Neural cell (in vitro differentiated cells): Measurements from ENCODE around the gene MTG1. TPM values are rescaled to one million over a fixed set of nuclear protein-coding genes. Genes with fewer than 3 reads are reported as not detected.

Experiments
- H2AFZ ChIP-seq: fragments of 200-600, 300-800 bp; sonication (generic), shearing (Covaris generic); 2 replicates; pipeline ENCODE4 v1.6.0; 2014; ENCODE audit warnings: low read depth, mild to moderate bottlenecking, antibody characterized with exemption, low read length, moderate library complexity
- H3F3A ChIP-seq: fragments of 200-600 bp; shearing (Covaris generic); 2 replicates; pipeline ENCODE4 v1.6.1; 2016; ENCODE audit warnings: mild to moderate bottlenecking, moderate library complexity, mixed read lengths, antibody characterized with exemption, low read length; ENCODE audit not compliant: insufficient read depth, poor library complexity, severe bottlenecking
- H3K27ac ChIP-seq: fragments of 200-600, 300-800 bp; sonication (generic), shearing (Covaris generic); 2 replicates; pipeline ENCODE4 v1.5.1; 2014; ENCODE audit warnings: mild to moderate bottlenecking, low read length, moderate library complexity
- H3K27me3 ChIP-seq: fragments of 300-800, 200-600 bp; sonication (generic), shearing (Covaris generic); 2 replicates; pipeline ENCODE4 v1.6.0; 2014; ENCODE audit warnings: mild to moderate bottlenecking, low read depth, low read length, moderate library complexity; ENCODE audit not compliant: insufficient read depth
- H3K36me3 ChIP-seq: fragments of 300-800, 200-600 bp; sonication (generic), shearing (Covaris generic); 2 replicates; pipeline ENCODE4 v1.5.1; 2014; ENCODE audit warnings: mild to moderate bottlenecking, antibody characterized with exemption, low read length, moderate library complexity; ENCODE audit not compliant: insufficient read depth
- H3K4me2 ChIP-seq: fragments of 300-800, 200-600 bp; sonication (generic), shearing (Covaris generic); 2 replicates; pipeline ENCODE4 v1.6.0; 2014; ENCODE audit warnings: mild to moderate bottlenecking, low read length
- H3K4me3 ChIP-seq: fragments of 300-800, 200-600 bp; sonication (generic), shearing (Covaris generic); 2 replicates; pipeline ENCODE4 v1.5.1; 2014; ENCODE audit warnings: mild to moderate bottlenecking, low read length, moderate library complexity
- H3K79me2 ChIP-seq: fragments of 200-600 bp; shearing (Covaris generic); replicated peaks from 2 replicates; pipeline ENCODE4 v1.6.0; 2014; ENCODE audit warnings: mild to moderate bottlenecking, low read length, moderate library complexity; ENCODE audit not compliant: insufficient read depth
- H3K9ac ChIP-seq: fragments of 300-800, 200-600 bp; sonication (generic), shearing (Covaris generic); 2 replicates; pipeline ENCODE4 v1.6.1; 2016; ENCODE audit warnings: mild to moderate bottlenecking, low read length, mixed read lengths
- H3K9me2 ChIP-seq: fragments of 200-600 bp; shearing (Covaris generic); 2 replicates; pipeline ENCODE4 v1.6.1; 2016; ENCODE audit warnings: mild to moderate bottlenecking, low read length, mixed read lengths; ENCODE audit not compliant: insufficient read depth
- H3K9me3 ChIP-seq: fragments of 200-600, 300-800 bp; sonication (generic), shearing (Covaris generic); 2 replicates; pipeline ENCODE4 v1.6.1; 2016; ENCODE audit warnings: mild to moderate bottlenecking, mixed run types, low read length, moderate library complexity, mixed read lengths
- H4K20me1 ChIP-seq: fragments of 200-600 bp; shearing (Covaris generic); 2 replicates; pipeline ENCODE4 v1.6.1; 2016; ENCODE audit warnings: mild to moderate bottlenecking, mixed run types; ENCODE audit not compliant: insufficient read depth
- EP300 ChIP-seq: fragments of 450-650 bp; conservative IDR thresholded peaks from 2 replicates; pipeline ENCODE4 v1.6.1; 2014; ENCODE audit warnings: antibody characterized with exemption, mild to moderate bottlenecking, moderate library complexity; ENCODE audit not compliant: poor library complexity, severe bottlenecking
- EZH2 ChIP-seq: fragments of 200-600, 300-800 bp; shearing (Covaris generic), sonication (generic); IDR thresholded peaks from 2 replicates; pipeline ENCODE4 v1.6.1; 2014; ENCODE audit warnings: antibody characterized with exemption, low read length, borderline replicate concordance, mild to moderate bottlenecking; ENCODE audit not compliant: insufficient read depth, poor library complexity, severe bottlenecking
- MXI1 ChIP-seq: fragments of 450-650 bp; conservative IDR thresholded peaks from 2 replicates; pipeline ENCODE4 v1.6.1; 2014; ENCODE audit warnings: antibody characterized with exemption, mild to moderate bottlenecking; ENCODE audit not compliant: poor library complexity, severe bottlenecking
- POLR2AphosphoS5 ChIP-seq: IDR thresholded peaks from 2 replicates; pipeline ENCODE4 v1.6.1; 2012
- RAD21 ChIP-seq: fragments of 450-650 bp; conservative IDR thresholded peaks from 2 replicates; pipeline ENCODE4 v1.6.1; 2014; ENCODE audit warnings: antibody characterized with exemption, mild to moderate bottlenecking, moderate library complexity
- SMC3 ChIP-seq: fragments of 450-650 bp; conservative IDR thresholded peaks from 2 replicates; pipeline ENCODE4 v1.6.1; 2014; ENCODE audit warnings: antibody characterized with exemption, mild to moderate bottlenecking, moderate library complexity; ENCODE audit not compliant: poor library complexity
- TAF1 ChIP-seq: IDR thresholded peaks from 2 replicates; pipeline ENCODE4 v1.6.1; 2012; ENCODE audit warnings: low read depth
- polyA plus RNA-seq: library from polyadenylated mRNA; depleted of rRNA; stranded (reverse); fragments of >200 nt; gene quantifications from 2 replicates; pipeline ENCODE4 v1.2.3, GENCODE V29; 2014
- TF ChIP-seq, protein P1 (sequence below): fragments of 450-650 bp; IDR thresholded peaks from 2 replicates; pipeline ENCODE4 v1.5.1; 2014; ENCODE audit warnings: antibody characterized with exemption, mild to moderate bottlenecking, moderate library complexity; ENCODE audit not compliant: poor library complexity, severe bottlenecking
- TF ChIP-seq, protein P2 (sequence below): IDR thresholded peaks from 2 replicates; pipeline ENCODE4 v1.6.1; 2012; ENCODE audit warnings: borderline replicate concordance

Gene MTG1
- polyA plus RNA-seq, 1 donor from 2014 or later, result 52.3 TPM

DNA sequence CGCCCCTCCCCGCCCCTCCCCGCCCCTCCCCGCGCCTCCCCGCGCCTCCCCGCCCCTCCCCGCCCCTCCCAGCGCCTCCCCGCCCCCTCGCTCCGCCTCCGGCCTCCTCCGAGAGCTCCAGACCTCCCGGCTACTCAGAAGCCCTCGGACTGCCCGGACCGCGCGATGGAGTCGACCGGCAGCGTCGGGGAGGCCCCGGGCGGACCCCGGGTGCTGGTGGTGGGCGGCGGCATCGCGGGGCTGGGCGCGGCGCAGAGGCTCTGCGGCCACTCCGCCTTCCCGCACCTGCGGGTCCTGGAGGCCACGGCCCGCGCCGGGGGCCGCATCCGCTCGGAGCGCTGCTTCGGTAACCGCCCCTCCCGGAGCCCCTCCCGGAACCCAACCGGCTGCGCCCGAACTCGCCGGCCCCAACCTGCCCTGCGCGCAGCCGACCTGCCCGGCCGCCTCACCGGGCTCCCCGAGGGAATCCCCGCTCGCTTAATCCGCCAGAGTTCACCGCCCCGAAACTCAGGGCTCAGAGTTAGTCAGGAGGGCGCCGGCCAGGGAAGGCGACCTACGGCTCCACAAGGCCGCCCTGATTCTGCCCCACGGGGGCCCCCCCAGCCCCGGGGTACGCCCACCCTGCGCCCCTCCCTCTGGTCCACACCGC lies 14.7 kb upstream of the MTG1 start, which contains the start of gene PAOX:
TSS of gene PAOX (plus strand) at position 111 of the 649 bp plus-strand sequence. CDS start at position 166, 55 bp downstream.
- peak within 1 kb of the TSS; percentile 58 for H3K4me2 ChIP-seq
- no peaks in the 10 kb centered on the region for H3K36me3 ChIP-seq
- no peaks in the 10 kb centered on the region for H3F3A ChIP-seq
- peak within 1 kb of the TSS; percentile 45 for H2AFZ ChIP-seq
- H3K9ac ChIP-seq, result peak within 1 kb of the TSS; percentile 62
- no peak within 1 kb of the TSS for H3K27ac ChIP-seq
- peak within 1 kb of the TSS; percentile 92 for H3K4me3 ChIP-seq
- H3K27me3 ChIP-seq, result peaks cover 9% of the 10 kb centered on the region
- no peaks in the 10 kb centered on the region for H3K79me2 ChIP-seq
- H3K9me3 ChIP-seq, result no peaks in the 10 kb centered on the region
- H4K20me1 ChIP-seq, result no peaks in the 10 kb centered on the region
- no peak for TF ChIP-seq EP300
- TF ChIP-seq SMC3, result no peak
- TF ChIP-seq RAD21, result no peak
- TF ChIP-seq, protein P1, sequence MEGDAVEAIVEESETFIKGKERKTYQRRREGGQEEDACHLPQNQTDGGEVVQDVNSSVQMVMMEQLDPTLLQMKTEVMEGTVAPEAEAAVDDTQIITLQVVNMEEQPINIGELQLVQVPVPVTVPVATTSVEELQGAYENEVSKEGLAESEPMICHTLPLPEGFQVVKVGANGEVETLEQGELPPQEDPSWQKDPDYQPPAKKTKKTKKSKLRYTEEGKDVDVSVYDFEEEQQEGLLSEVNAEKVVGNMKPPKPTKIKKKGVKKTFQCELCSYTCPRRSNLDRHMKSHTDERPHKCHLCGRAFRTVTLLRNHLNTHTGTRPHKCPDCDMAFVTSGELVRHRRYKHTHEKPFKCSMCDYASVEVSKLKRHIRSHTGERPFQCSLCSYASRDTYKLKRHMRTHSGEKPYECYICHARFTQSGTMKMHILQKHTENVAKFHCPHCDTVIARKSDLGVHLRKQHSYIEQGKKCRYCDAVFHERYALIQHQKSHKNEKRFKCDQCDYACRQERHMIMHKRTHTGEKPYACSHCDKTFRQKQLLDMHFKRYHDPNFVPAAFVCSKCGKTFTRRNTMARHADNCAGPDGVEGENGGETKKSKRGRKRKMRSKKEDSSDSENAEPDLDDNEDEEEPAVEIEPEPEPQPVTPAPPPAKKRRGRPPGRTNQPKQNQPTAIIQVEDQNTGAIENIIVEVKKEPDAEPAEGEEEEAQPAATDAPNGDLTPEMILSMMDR, result no peak
- no peak for TF ChIP-seq MXI1
- no peak for TF ChIP-seq EZH2
- TF ChIP-seq, protein P2, sequence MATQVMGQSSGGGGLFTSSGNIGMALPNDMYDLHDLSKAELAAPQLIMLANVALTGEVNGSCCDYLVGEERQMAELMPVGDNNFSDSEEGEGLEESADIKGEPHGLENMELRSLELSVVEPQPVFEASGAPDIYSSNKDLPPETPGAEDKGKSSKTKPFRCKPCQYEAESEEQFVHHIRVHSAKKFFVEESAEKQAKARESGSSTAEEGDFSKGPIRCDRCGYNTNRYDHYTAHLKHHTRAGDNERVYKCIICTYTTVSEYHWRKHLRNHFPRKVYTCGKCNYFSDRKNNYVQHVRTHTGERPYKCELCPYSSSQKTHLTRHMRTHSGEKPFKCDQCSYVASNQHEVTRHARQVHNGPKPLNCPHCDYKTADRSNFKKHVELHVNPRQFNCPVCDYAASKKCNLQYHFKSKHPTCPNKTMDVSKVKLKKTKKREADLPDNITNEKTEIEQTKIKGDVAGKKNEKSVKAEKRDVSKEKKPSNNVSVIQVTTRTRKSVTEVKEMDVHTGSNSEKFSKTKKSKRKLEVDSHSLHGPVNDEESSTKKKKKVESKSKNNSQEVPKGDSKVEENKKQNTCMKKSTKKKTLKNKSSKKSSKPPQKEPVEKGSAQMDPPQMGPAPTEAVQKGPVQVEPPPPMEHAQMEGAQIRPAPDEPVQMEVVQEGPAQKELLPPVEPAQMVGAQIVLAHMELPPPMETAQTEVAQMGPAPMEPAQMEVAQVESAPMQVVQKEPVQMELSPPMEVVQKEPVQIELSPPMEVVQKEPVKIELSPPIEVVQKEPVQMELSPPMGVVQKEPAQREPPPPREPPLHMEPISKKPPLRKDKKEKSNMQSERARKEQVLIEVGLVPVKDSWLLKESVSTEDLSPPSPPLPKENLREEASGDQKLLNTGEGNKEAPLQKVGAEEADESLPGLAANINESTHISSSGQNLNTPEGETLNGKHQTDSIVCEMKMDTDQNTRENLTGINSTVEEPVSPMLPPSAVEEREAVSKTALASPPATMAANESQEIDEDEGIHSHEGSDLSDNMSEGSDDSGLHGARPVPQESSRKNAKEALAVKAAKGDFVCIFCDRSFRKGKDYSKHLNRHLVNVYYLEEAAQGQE, result no peak
- TF ChIP-seq POLR2AphosphoS5, result no peak
- no peak for TF ChIP-seq TAF1
- H3K9me2 ChIP-seq, result no peaks in the 10 kb centered on the region

DNA sequence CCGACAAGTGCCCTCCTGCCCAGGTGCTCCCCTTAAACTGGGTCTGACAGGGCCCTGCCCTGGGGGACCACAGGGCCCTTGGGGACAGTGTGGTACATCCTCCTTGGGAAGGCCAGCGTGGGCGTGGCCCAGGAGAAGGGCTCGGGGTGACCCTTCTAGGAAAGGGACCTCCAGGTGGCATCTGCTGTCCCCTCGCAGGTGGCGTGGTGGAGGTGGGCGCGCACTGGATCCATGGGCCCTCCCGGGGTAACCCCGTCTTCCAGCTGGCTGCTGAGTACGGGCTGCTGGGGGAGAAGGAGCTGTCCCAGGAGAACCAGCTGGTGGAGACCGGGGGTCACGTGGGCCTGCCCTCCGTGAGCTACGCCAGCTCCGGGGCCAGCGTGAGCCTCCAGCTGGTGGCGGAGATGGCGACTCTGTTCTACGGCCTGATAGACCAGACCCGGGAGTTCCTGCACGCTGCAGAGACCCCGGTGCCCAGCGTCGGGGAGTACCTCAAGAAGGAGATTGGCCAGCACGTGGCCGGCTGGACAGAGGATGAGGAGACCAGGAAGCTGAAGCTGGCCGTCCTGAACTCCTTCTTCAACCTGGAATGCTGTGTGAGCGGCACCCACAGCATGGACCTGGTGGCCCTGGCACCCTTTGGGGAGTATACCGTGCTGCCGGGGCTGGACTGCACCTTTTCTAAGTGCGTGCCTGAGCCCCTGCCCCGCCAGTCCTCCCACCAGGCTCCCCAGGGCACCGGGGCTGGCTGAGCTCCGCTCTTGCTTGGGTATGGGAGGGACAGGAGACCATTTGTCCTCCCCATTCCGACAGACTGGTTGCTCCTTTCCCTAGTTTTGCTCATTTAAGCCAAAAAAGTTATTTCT lies 13.9 kb upstream of the MTG1 start:
- H3F3A ChIP-seq, result no peaks in the 10 kb centered on the region
- TF ChIP-seq RAD21 (no peak), POLR2AphosphoS5 (no peak), SMC3 (no peak), TAF1 (no peak), MXI1 (no peak), EP300 (no peak), EZH2 (no peak)
- TF ChIP-seq, protein P1, result no peak
- TF ChIP-seq, protein P2, result no peak
- H3K4me3 ChIP-seq, result peak overlapping the region; percentile 59
- no peak overlapping the region for H3K27ac ChIP-seq
- peaks cover 9% of the 10 kb centered on the region for H3K27me3 ChIP-seq
- H3K4me2 ChIP-seq, result no peak overlapping the region
- no peaks in the 10 kb centered on the region for H3K36me3 ChIP-seq
- H3K9ac ChIP-seq, result no peak overlapping the region
- no peak overlapping the region for H2AFZ ChIP-seq
- H3K9me2 ChIP-seq, result no peaks in the 10 kb centered on the region
- no peaks in the 10 kb centered on the region for H3K9me3 ChIP-seq
- no peaks in the 10 kb centered on the region for H3K79me2 ChIP-seq
- H4K20me1 ChIP-seq, result no peaks in the 10 kb centered on the region
